SKM-1 treated with dmso at 0.1 percent for 144 hours (cell line): ENCODE measurements around the gene CA10.

Experiments
- DNase-seq: peaks from one replicate; lab custom pipeline; 2025; ENCODE audit not compliant: unreplicated experiment; lab: John Stamatoyannopoulos, UW

CA10 gene

DNA sequence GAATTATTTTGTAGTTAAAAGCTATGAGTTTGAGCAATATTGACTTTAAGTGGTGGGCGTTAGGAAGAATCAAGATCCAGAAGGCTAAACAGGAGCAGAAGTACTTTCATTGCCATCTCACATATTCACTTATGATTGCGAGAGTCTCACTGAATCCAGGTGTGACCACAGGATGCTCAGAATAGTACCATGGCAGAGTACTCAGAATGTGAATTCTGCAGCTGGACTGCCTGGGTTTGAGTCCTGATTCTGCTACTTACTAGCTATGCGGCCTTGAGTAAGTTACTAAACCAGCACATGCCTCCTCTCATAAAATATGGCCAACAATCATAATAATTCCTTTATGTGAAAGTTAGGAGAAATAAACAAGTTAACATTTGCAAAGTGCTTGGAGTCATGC, 109.5 kb downstream of the CA10 start:
- DNase-seq, result no peak

- DNase-seq, result no peak
These were observed 110.2 kb downstream of the CA10 start for GRCh38 chr17:52048137-52048898.

DNA sequence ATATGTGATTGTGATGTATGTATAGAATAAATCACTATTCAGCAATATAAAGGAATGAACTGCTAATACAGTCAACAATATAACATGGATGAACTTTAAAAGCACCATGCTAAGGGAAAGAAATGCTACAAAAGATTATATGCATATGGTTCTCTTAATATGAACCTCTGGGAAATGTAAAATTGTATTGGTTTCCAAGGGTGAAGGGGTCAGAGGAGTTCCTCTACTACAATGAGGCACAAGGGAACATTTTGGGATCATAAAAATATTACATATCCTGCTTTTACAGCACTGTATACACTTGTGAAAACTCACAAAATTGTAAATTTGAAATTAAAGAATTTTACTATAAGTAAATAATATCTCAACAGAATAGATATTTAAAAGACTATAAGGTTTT, 111.4 kb downstream of the CA10 start:
- no peak for DNase-seq

DNA sequence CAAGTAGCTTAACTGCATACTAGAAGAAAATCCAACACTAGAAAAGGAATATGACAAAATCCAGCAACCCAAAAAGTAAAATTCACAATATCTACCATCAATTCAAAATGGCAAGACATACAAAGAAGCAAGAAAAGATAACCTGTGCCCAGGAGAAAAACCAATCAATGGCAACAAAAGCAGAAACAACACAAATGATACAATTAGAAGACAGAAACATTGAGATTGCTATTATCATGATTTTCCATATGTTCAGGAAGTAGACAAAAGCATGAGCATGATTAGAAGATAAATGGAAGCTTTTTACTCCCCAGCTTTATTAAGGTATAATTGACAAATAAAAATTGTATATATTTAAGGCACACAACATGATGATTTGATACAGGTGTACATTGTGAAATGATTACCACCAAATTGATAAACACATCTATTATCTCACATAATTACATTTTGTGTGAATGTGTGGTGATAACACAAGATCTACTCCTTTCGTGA, 117.3 kb downstream of the CA10 start:
- no peak for DNase-seq

- DNase-seq, result no peak
These were observed 122.1 kb downstream of the CA10 start for GRCh38 chr17:52036416-52036815.

DNA sequence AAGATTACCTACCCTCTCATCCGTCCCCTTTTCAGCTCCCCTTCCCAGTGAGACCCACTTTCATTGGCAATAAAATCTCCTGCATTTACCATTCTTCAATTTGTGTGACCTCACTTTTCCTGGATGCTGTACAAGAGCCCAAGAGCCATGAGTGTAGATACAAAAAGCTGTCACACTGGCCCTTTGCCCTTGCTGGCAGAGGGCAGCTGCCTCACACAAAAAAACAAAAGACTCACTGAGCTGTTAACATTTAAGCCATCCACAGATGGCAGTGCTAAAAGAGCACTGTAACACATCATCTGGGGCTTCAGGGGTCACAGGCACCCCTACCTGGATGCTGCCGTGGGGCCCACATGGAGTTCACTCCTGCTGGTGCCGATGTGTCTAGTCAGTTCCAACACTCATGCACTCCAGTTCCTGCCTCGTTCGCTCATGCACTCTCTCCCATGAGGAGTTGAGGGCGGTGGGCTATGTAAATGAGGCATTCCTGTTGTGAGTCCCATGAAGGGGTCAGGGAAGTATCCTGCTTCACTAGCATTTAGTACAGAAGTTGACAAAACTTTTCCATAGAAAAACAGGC, 123.1 kb downstream of the CA10 start:
- no peak for DNase-seq

- DNase-seq, result no peak
These were observed 126.1 kb downstream of the CA10 start for GRCh38 chr17:52032454-52032853.

DNA sequence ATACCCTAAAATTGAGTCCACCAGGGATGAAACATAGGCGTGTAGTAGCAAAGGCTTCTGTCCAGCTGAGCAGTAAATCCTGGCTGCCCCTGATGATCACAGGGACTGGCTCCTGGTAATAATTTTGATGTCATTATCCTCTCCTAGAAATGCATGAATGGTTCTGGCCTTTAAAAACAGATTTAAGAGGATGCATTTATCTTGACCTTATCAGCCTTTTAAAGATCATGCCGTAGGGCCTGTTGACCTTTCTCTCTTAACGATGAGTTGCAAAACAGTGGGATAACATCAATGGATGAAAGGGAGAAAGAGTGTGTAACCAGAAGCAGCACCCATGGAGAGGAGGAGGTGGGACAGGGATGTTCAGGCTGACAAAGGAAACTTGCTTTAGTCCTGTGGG, 128.5 kb downstream of the CA10 start:
- DNase-seq, result no peak

GRCh38 chr17:52027620-52028295, 130.8 kb downstream of the CA10 start:
- no peak for DNase-seq

DNA sequence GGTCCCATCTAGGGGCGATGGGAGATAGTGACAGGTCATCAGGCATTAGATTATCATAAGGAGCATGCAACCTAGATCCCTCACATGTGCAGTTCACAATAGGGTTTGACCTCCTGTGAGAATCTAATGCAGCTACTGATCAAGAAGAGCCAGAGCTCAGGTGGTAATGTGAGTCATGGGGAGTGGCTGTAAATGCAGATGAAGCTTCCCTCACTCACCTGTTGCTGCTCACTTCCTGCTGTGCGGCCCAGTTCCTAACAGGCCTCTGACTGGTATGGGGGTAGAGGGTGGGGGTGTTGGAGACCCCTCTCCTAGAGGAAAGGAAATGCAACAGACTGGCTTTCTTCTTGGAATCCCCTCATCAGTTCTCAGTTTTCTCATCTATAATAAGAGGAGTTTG, 131.4 kb downstream of the CA10 start:
- no peak for DNase-seq

- DNase-seq, result no peak
These were observed 132.4 kb downstream of the CA10 start for GRCh38 chr17:52026075-52026474.

- no peak for DNase-seq
These were observed 133.3 kb downstream of the CA10 start for GRCh38 chr17:52025236-52025635.

GRCh38 chr17:52024300-52024870, 134.1 kb downstream of the CA10 start:
- no peak for DNase-seq

GRCh38 chr17:52011064-52011463, 147.4 kb downstream of the CA10 start:
- DNase-seq, result no peak

- no peak for DNase-seq
These were observed 158.9 kb downstream of the CA10 start for GRCh38 chr17:51999654-52000053.

- DNase-seq, result no peak
These were observed 160.8 kb downstream of the CA10 start for GRCh38 chr17:51997723-51998122.

GRCh38 chr17:51995797-51996403, 162.6 kb downstream of the CA10 start:
- DNase-seq, result no peak

GRCh38 chr17:51992864-51993416, 165.6 kb downstream of the CA10 start:
- no peak for DNase-seq

DNA sequence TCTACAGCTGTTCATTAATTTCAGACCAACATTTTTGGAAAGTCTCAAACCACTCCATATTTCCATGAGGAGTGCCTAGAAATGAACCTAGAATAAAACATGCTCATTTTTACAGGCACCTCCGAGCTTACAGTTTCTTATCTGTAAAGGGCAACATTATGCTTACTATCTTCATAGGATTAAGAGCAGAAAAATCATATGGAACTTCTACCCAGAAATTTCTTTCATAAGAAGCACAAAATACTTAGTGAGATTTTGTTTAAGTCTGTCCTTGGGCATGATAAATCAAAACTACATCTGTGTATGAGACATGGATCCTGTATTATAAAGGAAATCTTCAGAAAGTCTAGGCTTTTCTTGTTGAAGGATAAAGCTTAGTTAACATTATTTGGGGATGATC, 187.4 kb downstream of the CA10 start:
- DNase-seq, result no peak

DNA sequence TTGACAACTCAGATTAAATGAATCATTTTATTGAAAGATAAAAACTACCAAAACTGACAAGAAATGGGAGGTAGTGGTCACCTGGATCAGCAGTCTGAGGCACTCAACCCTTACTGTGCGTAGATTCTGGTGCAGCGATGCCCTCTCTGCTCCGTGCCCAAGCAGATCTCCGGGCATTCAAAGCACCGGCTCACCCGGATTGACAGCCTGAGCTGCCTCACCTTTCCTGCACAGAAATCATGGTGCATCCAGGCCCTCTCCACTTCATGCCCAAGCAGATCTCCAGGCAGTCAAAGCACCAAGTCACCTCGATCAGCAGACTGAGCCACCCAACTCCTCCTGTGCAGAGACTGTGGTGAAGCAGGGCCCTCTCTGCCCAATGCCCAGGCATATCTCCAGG, 196.8 kb downstream of the CA10 start:
- no peak for DNase-seq

DNA sequence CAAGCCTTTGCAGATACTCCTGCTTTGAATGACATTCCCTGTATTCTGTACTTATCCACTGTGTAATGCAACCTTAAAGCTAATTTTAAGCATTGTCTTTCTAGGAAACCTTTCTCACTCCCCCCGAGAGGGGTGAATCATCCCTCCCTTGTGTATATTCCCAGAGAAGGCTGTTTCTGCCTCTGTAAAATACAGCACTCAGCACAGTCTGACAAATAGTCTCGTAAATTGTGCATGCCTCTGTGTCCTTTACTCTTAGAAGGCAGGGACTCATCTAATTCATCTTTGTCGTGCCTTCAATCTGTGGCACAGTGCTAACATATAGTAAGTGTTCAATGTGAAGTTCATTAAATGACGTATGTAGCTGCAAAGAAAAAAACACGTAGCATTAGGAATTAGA, 200.7 kb downstream of the CA10 start:
- DNase-seq, result no peak
